Measurements from ENCODE around the gene TEX38. TPM values are rescaled to one million over a fixed set of nuclear protein-coding genes. Genes with fewer than 3 reads are reported as not detected.

The TEX38 gene
- total RNA-seq, 2 experiments from 2014 or later: not detected

DNA sequence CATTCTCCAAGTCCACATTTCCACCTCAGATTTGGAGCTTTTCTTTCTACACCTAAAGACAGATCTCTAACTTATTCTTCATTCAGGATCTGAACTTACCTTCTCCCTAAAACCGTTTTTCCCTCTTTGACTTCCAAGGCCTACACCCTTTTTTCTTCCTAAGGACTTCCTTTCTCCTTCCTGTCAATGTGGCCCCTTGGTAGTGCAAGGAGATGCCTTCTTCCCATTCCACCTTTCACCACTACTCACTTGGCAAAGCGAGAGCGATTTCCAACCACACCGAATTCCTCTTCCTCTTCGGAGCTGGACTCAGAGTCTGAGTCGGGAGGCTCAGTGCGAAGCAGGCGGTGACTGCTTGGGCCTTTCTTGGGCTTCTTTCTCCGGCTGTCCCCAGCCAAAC, 46.0 kb downstream of the TEX38 start:
- DNase-seq (ENCODE audit: low spot score): no peak
- no peak overlapping the region for H3K27ac ChIP-seq (ENCODE audit: low read depth, low read length, poor library complexity, severe bottlenecking)
- peak overlapping the region; percentile 81 for H3K4me2 ChIP-seq (ENCODE audit: low read length)
- peaks cover 26% of the 10 kb centered on the region for H3K4me1 ChIP-seq (ENCODE audit: insufficient read depth, low read length, poor library complexity, severe bottlenecking)
- TF ChIP-seq, protein P1, sequence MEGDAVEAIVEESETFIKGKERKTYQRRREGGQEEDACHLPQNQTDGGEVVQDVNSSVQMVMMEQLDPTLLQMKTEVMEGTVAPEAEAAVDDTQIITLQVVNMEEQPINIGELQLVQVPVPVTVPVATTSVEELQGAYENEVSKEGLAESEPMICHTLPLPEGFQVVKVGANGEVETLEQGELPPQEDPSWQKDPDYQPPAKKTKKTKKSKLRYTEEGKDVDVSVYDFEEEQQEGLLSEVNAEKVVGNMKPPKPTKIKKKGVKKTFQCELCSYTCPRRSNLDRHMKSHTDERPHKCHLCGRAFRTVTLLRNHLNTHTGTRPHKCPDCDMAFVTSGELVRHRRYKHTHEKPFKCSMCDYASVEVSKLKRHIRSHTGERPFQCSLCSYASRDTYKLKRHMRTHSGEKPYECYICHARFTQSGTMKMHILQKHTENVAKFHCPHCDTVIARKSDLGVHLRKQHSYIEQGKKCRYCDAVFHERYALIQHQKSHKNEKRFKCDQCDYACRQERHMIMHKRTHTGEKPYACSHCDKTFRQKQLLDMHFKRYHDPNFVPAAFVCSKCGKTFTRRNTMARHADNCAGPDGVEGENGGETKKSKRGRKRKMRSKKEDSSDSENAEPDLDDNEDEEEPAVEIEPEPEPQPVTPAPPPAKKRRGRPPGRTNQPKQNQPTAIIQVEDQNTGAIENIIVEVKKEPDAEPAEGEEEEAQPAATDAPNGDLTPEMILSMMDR (conservative IDR thresholded peaks at IDR 0.05; ENCODE audit: low read length): no peak
- no peak for TF ChIP-seq EZH2phosphoT487 (IDR thresholded peaks at IDR 0.05; ENCODE audit: borderline replicate concordance, low read depth, low read length)
- H3K9me2 ChIP-seq (ENCODE audit: insufficient read depth, low read length): no peaks in the 10 kb centered on the region
- peak overlapping the region; percentile 77 for H3K4me3 ChIP-seq (ENCODE audit: low read depth, low read length, poor library complexity, severe bottlenecking)
- CTCF ChIA-PET (ENCODE audit: unreplicated experiment): no interaction called here
- H3K36me3 ChIP-seq (ENCODE audit: insufficient read depth, low read length): peaks cover 45% of the 10 kb centered on the region
- H4K20me1 ChIP-seq (ENCODE audit: insufficient read depth, low read length): peaks cover 4% of the 10 kb centered on the region; the same call in 1 of the 2 replicates
- no peaks in the 10 kb centered on the region for H3K9me3 ChIP-seq (ENCODE audit: low read length)
- POLR2A ChIA-PET: interaction anchor here (1.3 kb wide), 1 partner anchor 9 kb away, joined by 5 read pairs; no protein-coding TSS in a partner anchor
- H3K79me2 ChIP-seq (ENCODE audit: insufficient read depth, low read depth, low read length): peaks cover 24% of the 10 kb centered on the region
- no TSS peak for BruUV-seq (replicated peaks)
- intact Hi-C loops (cut with micrococcal nuclease; ENCODE audit: unreplicated experiment): no loop called here
- H2AFZ ChIP-seq (ENCODE audit: low read length): no peak overlapping the region

DNA sequence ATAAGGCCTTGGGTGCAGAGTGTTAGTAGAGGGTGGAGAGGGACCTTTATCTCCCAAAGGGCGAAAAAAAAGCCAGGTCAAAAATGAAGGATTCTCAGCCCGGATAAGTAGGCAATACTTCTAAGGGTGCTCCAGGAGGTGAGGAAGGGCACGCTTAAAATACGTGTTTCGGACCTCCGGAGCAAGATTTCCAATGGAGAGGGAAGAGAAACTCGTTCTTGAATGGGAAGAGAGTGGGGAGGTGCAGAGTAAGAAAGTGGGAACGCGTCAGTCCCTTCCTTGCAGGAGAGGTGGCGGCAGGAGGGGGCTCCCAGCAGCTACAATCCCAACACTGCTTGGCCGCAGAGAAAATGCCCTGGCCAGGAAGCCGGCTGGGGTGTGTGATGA, 46.7 kb downstream of the TEX38 start:
- peaks cover 4% of the 10 kb centered on the region; the same call in 1 of the 2 replicates for H4K20me1 ChIP-seq (ENCODE audit: insufficient read depth, low read length)
- no peaks in the 10 kb centered on the region for H3K9me3 ChIP-seq (ENCODE audit: low read length)
- intact Hi-C loops (cut with micrococcal nuclease; ENCODE audit: unreplicated experiment): no loop called here
- no peak for DNase-seq (ENCODE audit: low spot score)
- peaks cover 24% of the 10 kb centered on the region for H3K79me2 ChIP-seq (ENCODE audit: insufficient read depth, low read depth, low read length)
- peaks cover 26% of the 10 kb centered on the region for H3K4me1 ChIP-seq (ENCODE audit: insufficient read depth, low read length, poor library complexity, severe bottlenecking)
- peak overlapping the region; percentile 77 for H3K4me3 ChIP-seq (ENCODE audit: low read depth, low read length, poor library complexity, severe bottlenecking)
- H3K9me2 ChIP-seq (ENCODE audit: insufficient read depth, low read length): no peaks in the 10 kb centered on the region
- no peak for TF ChIP-seq EZH2phosphoT487 (IDR thresholded peaks at IDR 0.05; ENCODE audit: borderline replicate concordance, low read depth, low read length)
- TF ChIP-seq, protein P1 (conservative IDR thresholded peaks at IDR 0.05; ENCODE audit: low read length): no peak
- ChIA-PET CTCF (ENCODE audit: unreplicated experiment) (no interaction called here), POLR2A (interaction anchor here (1.3 kb wide), 1 partner anchor 10 kb away, joined by 5 read pairs; no protein-coding TSS in a partner anchor)
- peak overlapping the region; percentile 12 for H3K27ac ChIP-seq (ENCODE audit: low read depth, low read length, poor library complexity, severe bottlenecking)
- peak overlapping the region; percentile 81 for H3K4me2 ChIP-seq (ENCODE audit: low read length)
- BruUV-seq (replicated peaks): TSS peak; percentile 31
- H2AFZ ChIP-seq (ENCODE audit: low read length): peak overlapping the region; percentile 33; the same call in 1 of the 2 replicates
- H3K36me3 ChIP-seq (ENCODE audit: insufficient read depth, low read length): peaks cover 38% of the 10 kb centered on the region

All from OCI-LY7 (cell line).